Suprapubic skin (tissue), 4 donors: ENCODE data around the gene PDRG1.

Experiments used
- EP300 ChIP-seq: sonication (generic); formaldehyde crosslinking; IDR thresholded peaks from one replicate; pipeline ENCODE4 v1.6.1; 2017; ENCODE audit warnings: antibody characterized with exemption
- POLR2AphosphoS5 ChIP-seq, 3 donors: sonication (generic); formaldehyde crosslinking; IDR thresholded peaks; one replicate each; pipeline ENCODE4 v1.6.1; 2017; ENCODE audit warnings: antibody characterized with exemption in 3 of 3
- TF ChIP-seq, protein P1 (sequence below), 2 donors: fragments of 200-600 bp in 1 of 2; fragments of 450-650 bp in 1 of 2; sonication (generic) in 1 of 2; IDR thresholded peaks; one replicate each; pipeline ENCODE4 v1.5.1; 2016 to 2019; ENCODE audit warnings: antibody characterized with exemption in 2 of 2, mild to moderate bottlenecking in 1 of 2, moderate library complexity in 1 of 2

- TF ChIP-seq, protein P1, sequence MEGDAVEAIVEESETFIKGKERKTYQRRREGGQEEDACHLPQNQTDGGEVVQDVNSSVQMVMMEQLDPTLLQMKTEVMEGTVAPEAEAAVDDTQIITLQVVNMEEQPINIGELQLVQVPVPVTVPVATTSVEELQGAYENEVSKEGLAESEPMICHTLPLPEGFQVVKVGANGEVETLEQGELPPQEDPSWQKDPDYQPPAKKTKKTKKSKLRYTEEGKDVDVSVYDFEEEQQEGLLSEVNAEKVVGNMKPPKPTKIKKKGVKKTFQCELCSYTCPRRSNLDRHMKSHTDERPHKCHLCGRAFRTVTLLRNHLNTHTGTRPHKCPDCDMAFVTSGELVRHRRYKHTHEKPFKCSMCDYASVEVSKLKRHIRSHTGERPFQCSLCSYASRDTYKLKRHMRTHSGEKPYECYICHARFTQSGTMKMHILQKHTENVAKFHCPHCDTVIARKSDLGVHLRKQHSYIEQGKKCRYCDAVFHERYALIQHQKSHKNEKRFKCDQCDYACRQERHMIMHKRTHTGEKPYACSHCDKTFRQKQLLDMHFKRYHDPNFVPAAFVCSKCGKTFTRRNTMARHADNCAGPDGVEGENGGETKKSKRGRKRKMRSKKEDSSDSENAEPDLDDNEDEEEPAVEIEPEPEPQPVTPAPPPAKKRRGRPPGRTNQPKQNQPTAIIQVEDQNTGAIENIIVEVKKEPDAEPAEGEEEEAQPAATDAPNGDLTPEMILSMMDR (IDR thresholded peaks at IDR 0.05) = no peak
- TF ChIP-seq POLR2AphosphoS5 (IDR thresholded peaks at IDR 0.05) (no peak), EP300 (no peak)
Measured at GRCh38 chr20:31967830-31968249, 16.0 kb upstream of the PDRG1 start, which contains the start of gene XKR7.
